Choroid plexus epithelial cell (primary cell): ENCODE measurements around the gene TRIM46.
"Not testable (repeated sequence)": the region's sequence is repeated elsewhere in the genome, so short reads cannot be mapped to it uniquely, and the experiment has no call there.

Source experiments
- DNase-seq: peaks from one replicate; pipeline ENCODE4 v3.0.0-alpha.2; 2010; ENCODE audit warnings: low read depth
- H3K4me3 ChIP-seq: 2 replicates; pipeline ENCODE4 v1.5.1; 2011; ENCODE audit warnings: low read depth, mild to moderate bottlenecking, control low read depth, low read length, moderate library complexity
- CTCF ChIP-seq: conservative IDR thresholded peaks from 2 replicates; pipeline ENCODE4 v1.5.1; 2011; ENCODE audit warnings: low read depth, mild to moderate bottlenecking, control low read depth, inconsistent platforms, low read length, moderate library complexity

The TRIM46 gene

GRCh38 chr1:155210314-155211104 lies 36.9 kb downstream of the TRIM46 start:
- no peak overlapping the region for H3K4me3 ChIP-seq
- TF ChIP-seq CTCF, result no peak
- no peak for DNase-seq

- not testable (repeated sequence) for H3K4me3 ChIP-seq, DNase-seq
These were observed 37.9 kb downstream of the TRIM46 start for GRCh38 chr1:155211381-155212050.

GRCh38 chr1:155212051-155212440 lies 38.4 kb downstream of the TRIM46 start:
- not testable (repeated sequence) for DNase-seq, H3K4me3 ChIP-seq

- not testable (repeated sequence) for DNase-seq, H3K4me3 ChIP-seq
These were observed 41.1 kb downstream of the TRIM46 start for GRCh38 chr1:155214702-155215101.

- no peak for TF ChIP-seq CTCF
- peak; percentile 83 for DNase-seq
- H3K4me3 ChIP-seq, result peak overlapping the region; percentile 38
These were observed 45.4 kb downstream of the TRIM46 start for GRCh38 chr1:155218854-155219591.

- no peak for TF ChIP-seq CTCF
- no peak overlapping the region for H3K4me3 ChIP-seq
- peak; percentile 46 for DNase-seq
These were observed 46.0 kb downstream of the TRIM46 start for GRCh38 chr1:155219592-155220031.

- not testable (repeated sequence) for DNase-seq
These were observed 46.7 kb downstream of the TRIM46 start for GRCh38 chr1:155220211-155220965.

GRCh38 chr1:155223047-155223446 lies 49.4 kb downstream of the TRIM46 start:
- no peak for DNase-seq
- H3K4me3 ChIP-seq, result no peak overlapping the region
- no peak for TF ChIP-seq CTCF

More at GRCh38 chr1:155220211-155220965, 46.7 kb downstream of the TRIM46 start:
- H3K4me3 ChIP-seq, result not testable (repeated sequence)

GRCh38 chr1:155225404-155225759 lies 51.7 kb downstream of the TRIM46 start:
- H3K4me3 ChIP-seq, DNase-seq: not testable (repeated sequence)
